HG02623 (cell line): Measurements from ENCODE around the gene BLVRB.
"Not testable (repeated sequence)": the region's sequence is repeated elsewhere in the genome, so short reads cannot be mapped to it uniquely, and the experiment has no call there.

Source experiments
- ATAC-seq: cut with Tn5 transposase; IDR thresholded peaks from one replicate; pipeline ENCODE4 v1.9.1; 2021; ENCODE audit warnings: moderate library complexity; ENCODE audit not compliant: unreplicated experiment

The BLVRB gene

DNA sequence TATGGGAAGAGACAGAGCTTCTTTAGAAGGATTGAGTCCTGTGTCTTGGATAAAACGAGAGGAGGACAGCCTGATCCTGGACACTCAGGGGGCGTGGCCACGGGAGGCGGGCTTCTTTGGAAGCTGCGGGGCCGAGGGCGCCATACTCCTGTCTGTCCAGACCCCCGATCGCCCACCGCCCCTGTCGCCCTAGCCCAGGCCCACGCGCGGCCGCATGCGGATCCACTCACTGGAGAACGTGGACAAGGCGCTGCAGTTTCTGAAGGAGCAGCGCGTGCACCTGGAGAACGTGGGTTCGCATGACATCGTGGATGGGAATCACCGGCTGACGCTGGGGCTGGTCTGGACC is 24.3 kb upstream of the BLVRB start:
- no peak for ATAC-seq

DNA sequence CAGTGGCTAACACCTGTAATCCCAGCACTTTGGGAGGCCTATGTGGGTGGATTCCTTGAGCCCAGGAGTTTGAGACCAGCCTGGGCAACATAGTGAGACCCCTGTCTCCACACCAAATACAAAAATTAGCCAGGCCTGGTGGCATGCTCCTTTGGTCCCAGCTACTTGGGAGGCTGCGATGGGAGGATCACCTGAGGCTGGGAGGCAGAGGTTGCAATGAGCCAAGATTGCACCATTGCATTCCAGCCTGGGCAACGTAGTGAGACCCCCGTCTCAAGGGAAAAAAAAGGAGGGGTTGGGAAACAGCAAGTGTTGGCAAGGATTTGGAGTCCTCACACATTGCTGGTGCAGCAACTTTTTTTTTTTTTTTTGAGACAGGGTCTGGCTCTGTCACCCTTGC is 20.5 kb upstream of the BLVRB start:
- ATAC-seq: no peak

DNA sequence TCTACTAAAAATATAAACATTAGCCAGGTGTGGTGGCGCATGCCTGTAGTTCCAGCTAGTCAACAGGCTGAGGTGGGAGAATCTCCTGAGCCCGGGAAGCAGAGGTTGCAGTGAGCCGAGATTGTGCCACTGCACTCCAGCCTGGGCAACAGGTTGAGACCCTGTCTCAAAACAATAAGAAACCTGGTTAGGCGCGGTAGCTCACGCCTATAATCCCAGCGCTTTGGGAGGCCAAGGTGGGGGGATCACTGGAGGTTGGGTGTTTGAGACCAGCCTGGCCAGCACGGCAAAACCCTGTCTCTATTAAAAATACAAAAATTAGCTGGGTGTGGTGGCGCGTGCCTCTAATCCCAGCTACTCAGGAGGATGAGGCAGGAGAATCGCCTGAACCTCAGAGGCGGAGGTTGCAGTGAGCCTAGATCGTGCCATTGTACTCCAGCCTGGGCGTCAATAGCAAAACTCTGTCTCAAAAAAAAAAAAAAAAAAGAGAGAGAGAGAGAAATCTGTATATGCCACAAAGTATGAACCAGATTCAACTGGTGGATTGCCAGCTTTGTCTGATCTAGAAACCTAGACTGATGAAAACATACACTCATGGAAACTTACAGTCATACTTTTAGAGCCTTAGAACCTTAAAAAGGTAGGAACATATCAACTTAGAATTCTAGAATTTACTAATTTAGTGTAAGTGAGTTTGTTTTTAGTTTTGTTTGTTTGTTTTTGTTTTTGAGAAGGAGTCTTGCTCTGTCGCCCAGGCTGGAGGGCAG is 10.5 kb upstream of the BLVRB start:
- not testable (repeated sequence) for ATAC-seq

DNA sequence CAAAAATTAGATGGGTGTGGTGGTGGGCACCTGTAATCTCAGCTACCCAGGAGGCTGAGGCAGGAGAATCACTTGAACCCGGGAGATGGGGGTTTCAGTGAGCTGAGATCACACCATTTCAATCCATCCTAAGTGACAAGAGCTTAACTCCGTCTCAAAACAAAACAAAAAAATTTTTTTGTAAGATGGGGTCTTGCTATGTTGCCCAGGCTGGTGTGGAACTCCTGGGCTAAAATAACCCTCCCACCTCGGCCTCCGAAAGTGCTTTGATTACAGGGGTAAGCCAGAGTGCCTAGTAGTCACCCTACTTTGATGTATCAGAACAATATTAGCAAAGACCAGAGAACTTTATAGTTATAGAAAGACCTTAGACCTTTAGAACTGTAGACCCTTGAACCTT is 9.2 kb upstream of the BLVRB start:
- ATAC-seq: no peak

DNA sequence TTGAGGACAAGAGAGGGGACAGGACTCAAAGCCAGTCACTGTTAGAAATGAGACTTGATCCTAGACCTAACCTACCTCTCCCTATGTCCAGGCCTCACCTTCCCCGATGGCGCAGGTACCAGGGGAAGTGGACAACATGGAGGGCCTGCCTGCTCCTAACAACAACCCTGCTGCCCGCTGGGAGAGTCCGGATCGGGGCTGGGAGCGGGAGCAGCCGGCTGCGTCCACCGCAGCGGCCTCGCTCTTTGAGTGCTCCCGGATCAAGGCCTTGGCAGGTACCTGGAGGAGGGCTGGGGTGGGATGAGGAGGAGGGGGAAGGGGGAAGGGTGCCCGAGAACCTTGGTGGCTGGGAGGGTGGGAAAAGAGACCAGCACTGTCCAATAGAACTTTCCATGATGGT is 7.0 kb upstream of the BLVRB start:
- ATAC-seq: no peak

DNA sequence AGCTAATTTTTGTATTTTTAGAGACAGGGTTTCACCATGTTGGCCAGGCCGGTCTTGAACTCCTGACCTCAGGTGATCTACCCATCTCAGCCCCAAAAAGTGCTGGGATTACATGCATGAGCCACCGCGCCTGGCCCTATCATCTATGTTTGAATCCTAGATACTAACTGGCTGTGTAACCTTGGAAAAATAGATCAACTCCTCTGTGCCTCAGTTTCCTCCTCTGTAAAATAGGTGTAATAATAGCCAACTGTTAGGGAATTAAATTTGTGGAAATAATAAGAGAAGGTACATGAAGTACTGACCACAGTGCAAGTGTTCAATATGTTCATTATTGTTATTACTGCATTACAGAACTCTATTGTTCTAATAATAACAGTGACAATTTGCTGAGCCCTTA is 5.6 kb upstream of the BLVRB start:
- ATAC-seq: no peak

GRCh38 chr19:40469011-40469410 is 3.5 kb upstream of the BLVRB start:
- ATAC-seq: no peak

DNA sequence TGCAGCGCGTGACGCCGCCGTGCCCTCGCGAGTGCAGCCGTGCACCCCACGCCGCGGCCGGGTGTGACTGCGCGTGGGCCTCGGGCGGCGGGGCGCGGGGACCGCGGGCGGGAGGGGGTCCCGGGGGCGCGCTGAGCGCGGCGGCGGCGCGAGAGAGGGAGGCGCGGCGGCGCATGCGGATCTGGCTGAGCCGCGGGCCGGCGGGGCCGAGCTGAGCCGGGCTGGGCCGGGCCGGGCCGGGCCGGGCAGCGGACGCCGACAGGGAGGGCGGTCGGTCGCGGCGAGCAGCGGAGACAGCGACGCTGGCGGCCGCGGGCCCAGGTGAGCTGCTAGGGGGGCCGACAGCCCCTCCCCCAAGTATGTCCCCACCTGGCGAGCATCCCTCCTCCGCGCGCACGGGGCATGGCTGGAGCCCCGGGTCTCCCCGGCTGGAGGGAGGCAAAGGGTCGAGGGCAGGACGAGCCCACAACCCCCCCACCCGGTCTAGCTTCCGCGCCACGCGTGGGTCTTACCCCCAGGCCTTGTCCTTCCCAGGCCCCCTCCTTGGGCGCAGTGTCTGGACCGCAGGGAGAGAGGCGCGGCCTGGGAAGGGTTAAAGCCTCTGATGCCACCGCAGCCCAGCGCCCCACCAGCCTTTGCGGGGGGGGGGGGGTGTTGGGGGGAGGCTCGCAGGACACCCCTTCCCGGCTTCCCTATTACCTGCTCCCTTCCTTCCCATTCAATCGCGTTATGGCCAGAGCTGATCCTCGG is 1.6 kb upstream of the BLVRB start, which contains the start of gene SPTBN4:
Gene SPTBN4 (plus strand): TSS at position 17 of the 750 bp plus-strand sequence. CDS start 5,621 bp downstream, outside the sequence.
- ATAC-seq: no peak

DNA sequence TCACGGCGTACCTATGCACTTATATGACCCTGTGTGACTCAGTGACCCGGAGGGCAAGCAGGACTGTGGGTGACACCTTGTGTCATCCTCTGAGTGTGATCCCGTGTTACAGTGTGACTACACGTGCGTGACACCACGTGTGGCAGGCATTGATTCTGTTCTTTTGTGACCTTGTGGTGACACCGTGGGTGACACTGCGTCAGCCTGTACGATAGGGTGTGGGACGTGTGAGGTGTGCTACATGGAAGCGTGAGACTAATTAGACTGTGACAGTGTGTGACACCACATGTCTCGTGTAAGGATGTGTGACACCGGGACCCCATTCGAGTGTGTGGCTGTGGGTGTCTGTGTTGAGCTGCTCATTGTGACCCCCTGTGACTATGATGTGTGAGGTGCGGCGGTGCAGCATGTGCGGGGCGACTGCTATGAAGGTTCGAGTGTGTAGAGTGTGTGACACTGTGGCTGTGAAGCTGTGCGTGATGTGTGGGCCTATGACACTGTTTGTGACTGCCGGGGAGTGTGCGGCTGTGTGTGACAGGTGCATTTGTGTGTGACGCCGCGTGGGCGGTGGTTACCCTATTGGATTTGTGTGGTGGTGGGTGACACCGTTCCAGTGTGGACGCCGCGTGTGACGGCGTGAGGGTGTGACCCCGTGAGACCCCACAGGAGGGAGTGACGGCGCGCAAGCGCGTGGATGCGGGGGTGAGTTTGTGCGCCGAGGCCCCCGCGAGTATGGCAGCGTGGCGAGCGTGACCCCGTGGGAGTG is 857 bp upstream of the BLVRB start:
- peak; percentile 16 for ATAC-seq

- no peak for ATAC-seq
Measured at GRCh38 chr19:40465025-40465556, 454 bp downstream of the BLVRB start.

DNA sequence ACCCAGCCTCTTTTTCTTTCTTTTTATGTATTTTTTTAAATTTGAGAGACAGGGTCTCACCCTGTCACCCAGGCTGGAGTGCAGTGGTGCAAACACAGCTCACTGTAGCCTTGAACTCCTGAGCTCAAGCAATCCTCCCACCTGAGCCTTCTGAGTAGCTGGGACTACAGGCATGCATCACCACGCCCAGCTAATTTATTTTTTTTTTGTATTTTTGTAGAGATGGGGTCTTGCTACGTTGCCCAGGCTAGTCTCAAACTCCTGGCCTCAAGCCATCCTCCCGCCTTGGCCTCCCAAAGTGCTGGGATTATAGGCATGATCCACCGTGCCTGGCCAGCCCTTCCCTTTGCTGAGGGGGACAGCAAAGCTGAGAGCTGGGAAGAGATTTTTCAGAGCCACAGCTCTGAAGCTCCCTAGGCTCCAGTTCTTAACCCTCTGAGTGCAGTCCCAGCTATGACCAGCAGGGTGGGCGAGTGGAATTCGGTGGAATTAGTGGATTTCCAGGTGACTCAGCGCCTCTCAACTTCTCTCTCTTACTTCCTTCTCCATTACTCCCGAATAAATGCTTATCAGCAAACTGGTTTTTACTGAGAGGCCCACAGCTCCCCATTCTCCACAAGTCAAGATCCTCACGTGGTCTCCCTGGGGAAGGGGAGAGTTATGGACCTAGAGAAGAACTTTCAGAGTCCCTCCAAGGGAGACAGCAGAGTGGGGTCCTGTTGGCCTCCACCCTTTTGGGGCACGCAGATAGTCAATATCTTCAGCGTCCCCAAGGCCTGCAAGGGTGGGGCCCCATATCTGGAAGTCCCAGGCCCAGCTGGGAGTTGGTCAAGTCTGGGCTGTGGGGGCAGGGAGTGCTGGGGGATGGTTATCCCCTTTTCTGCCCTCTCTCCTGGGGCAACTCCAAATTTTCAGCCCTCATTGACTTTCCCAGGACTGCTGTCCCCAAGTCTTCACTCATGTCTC is 1.2 kb downstream of the BLVRB start:
- ATAC-seq: no peak

- ATAC-seq: not testable (repeated sequence)
Measured at GRCh38 chr19:40463587-40464037, 1.9 kb downstream of the BLVRB start.

DNA sequence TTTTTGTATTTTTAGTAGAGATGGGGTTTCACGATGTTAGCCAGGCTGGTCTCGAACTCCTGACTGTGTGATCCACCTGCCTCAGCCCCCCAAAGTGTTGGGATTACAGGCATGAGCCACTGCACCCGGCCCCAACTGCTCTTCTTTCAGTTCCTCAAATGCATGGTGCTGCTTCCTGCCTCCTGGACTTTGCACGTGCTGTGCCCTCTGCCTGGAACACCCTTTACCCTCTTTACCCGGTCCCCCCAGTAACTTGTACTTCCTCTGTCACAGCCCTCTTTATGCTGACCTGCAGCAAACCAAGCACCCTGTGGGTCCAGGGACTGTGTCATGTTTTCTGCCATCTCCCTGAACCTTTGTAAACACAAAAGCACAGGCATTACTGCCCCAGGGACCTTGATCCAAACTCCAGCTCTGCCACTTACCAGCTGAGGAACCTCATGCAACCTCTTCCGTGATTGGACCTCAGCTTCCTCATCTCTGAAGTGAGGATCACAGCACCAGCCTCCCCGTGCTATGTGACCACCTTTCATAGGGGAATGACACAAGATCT is 3.8 kb downstream of the BLVRB start:
- ATAC-seq: no peak

DNA sequence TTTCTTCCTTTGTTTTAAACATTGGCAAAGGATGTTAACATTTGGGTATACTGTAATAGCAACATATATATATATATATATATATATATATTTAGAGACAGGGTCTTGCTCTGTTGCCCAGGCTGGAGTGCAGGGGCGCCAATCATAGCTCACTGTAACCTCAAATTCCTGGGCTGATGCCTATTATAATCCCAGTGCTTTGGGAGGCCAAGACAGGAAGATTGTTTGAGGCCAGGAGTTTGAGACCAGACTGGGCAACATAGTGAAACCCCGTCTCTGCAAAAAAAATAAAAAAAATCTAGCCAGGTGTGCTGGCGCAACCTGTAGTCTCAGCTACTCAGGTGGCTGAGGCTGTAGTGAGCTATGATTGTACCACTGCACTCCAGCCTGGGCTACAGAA is 5.4 kb downstream of the BLVRB start:
- no peak for ATAC-seq

GRCh38 chr19:40458597-40458974 is 7.0 kb downstream of the BLVRB start:
- no peak for ATAC-seq

GRCh38 chr19:40457953-40458596 is 7.5 kb downstream of the BLVRB start:
- ATAC-seq: no peak

DNA sequence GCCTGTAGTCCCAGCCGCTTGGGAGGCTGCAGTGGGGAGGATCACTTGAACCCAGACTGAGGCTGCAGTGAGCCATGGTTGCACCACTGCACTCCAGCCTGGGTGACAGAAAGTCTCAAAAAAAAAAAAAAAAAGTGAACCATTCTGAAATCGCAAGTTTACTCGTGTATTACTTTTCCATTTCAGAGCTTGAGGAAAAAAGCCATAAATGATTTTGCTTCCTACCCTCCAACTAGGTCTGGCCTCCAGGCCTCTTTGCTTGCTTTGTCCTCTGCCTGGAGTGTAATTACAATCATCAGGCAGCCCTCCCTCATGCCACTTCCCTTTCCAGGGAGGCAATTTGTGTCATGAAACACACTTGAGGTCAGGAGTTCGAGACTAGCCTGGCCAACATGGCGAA is 8.5 kb downstream of the BLVRB start:
- no peak for ATAC-seq

GRCh38 chr19:40453943-40454342 is 11.6 kb downstream of the BLVRB start:
- ATAC-seq: not testable (repeated sequence)

DNA sequence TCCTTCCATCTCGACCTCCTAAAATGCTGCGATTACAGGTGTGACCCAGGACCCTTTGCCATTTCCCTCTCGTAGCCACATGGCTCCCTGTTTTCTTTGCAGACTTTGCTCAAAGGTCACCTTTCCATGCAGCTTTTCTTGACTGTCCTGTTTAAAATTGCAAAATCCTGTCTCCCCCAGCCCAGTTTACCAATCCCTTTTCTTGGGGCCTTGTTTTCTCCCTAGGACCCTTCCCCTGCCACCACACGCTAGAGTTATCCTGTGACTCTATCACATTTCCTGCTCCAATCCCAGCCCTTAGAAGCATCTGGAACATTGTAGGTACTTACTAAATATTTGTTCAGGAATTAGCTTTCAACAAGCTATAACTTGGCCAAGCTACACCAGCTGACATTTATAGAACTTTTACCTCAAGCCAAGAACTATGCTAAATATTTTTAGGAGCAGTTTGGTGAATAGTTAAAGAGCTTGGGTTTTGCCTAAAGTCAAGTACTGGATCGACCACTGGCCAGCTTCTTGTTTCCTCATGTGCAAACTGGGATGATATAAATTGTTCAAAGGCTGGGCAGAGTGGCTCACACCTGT is 12.3 kb downstream of the BLVRB start:
- no peak for ATAC-seq
